ENCODE measurements around the gene ZNF394.

Gene ZNF394

GRCh38 chr7:99493823-99494222, 6.3 kb downstream of the ZNF394 start:
- DNase-seq (ENCODE audit: low spot score) = no peak

DNA sequence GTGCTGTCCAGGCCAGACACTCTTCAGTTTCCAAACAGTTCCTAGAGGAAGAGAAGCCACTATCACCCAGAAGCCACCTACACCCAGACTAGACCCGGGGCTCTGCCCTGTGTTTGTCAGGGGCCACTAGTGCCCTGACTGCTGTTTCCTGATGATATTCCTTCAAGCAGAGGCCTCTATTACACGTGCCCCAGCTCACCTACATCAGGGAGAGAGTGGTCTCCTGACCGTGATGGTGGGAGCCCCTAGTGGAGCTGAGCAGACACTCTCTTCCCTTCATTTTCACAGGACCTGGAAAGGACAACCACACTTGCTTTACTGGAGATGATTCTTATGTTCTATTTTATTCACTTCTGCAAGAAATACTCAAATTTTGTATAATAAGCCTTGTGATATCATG, 9.2 kb downstream of the ZNF394 start:
- no peak for DNase-seq (ENCODE audit: low spot score)

GRCh38 chr7:99489235-99489634, 10.8 kb downstream of the ZNF394 start:
- DNase-seq (ENCODE audit: low spot score) = no peak

DNA sequence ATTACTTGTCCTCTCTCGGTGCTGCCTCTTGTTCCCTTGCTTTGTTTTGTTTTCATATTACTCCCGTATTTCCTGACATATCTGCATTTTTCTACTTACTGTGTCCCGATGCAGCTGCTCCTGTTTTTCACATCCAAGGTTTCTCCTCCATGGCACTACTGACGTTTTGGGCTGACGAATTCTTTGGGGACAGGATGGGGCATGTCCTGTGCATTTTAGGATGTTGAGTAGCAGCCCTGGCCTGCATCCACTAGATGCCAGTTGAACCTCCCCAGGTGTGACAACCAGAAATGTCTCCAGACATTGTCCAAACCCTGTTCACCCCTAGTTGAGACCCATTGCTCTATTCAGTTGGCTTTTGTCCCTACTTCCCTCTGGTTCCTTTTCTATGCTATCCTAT, 15.0 kb downstream of the ZNF394 start:
- DNase-seq (ENCODE audit: low spot score) = no peak

DNA sequence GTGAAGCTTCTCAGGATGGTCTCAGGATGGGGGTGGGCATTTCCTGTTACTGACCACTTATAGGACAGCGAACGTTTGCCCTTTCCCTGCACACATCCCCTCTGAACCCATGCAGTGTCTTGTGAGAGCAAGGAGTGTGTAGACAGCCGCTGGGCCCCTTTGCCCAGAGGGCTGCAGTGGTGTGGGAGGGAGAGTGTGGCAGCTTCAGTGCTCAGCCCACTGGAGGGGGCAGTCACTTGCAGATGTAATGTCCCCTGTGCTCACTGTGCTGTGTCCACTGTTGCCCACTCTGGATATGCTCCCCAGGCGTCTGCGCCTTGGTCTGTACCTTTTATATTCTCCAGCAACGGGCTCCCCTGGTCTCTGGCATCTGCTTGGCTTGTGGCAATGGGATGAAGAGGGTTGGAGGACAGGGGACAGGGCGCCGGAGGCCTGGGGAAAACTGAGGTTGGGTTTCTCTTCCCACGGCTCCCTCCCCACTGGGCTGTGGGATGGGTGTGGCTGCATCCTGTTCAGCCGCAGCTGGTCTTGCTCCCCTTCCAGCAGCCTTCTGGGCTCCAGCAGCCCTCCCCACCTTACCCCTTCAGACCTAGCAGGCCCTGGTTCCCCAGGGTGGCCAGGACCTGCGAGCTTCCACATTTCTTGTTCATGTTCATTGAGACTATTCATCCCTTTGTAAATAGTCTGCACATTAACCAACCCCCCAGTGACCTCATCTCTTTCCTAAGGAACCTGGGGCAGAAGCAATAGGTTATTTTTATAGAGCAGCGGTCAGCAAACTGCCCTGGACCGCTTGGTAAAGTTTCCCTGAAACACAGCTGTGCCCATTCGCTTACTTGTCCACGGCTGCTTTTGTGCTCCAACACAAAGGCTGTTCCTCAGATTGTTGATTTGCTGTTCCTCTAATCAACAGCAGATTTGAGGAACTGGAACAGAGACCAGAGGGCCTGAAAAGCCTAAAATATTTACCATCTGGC, 21.3 kb downstream of the ZNF394 start:
- DNase-seq (ENCODE audit: low spot score) = no peak

DNA sequence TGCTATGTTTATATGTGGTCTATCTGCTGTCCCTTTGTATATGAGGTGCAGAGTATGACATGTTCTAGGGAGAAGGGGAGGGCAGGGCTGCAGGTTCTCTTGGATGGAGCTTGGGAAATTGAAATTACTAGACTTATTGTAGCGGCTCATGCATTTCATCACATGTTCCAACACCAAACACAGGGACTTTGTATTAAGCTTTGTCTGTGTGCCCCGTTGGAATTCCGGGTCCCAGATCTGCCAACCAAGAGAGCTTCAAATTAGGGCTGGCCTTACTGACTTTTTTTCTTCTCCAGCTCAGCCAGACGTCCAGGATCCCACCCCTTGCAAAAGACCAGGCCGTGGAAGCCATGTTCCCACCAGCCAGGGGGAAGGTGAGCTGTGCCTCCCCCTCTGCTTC, 24.0 kb downstream of the ZNF394 start:
- DNase-seq (ENCODE audit: low spot score) = no peak

- peak; percentile 76 for DNase-seq (ENCODE audit: low spot score)
Observed at GRCh38 chr7:99473315-99473596, 26.8 kb downstream of the ZNF394 start.

DNA sequence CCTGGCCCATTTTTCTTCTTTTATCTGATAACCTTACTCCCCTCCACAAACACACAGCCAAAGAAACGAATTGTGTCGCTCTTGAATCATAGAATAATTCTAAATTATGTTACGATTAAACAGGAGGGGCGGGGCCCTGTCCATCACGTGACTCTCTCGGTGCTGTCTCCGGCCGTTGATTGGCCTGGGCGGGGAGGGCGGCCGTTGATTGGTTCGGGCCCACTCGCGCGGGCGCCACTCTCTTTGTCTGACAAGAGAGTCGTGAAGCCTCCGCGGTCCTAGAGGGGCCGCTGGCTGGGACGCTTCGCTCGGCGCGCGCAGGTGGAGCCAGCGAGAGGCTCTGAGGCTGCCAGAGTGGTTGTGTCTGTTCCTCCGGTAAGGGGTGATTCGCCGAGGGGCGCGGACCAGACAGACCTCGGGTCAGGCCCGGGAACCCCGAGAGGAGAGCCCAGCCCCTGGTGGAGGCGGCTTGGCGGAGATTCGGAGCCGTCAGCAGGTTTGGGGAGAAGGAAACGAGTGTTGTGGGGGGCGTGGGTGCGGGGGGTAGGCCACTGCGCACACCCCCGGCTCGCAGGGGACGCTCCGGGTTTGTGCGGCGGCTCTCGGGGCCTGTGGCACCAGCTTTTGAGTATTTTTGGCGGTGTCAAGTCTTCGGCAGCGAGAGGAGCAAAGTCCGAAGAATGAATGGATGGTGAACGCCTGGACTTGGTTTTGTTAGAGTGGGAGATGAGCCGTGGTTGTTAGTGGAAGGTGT, 27.3 kb downstream of the ZNF394 start, which contains the start of gene ZNF789:
TSS of gene ZNF789 (plus strand) at position 330 of the 754 bp plus-strand sequence. CDS start 3,567 bp downstream, outside the sequence.
- DNase-seq (ENCODE audit: low spot score) = peak; percentile 97

DNA sequence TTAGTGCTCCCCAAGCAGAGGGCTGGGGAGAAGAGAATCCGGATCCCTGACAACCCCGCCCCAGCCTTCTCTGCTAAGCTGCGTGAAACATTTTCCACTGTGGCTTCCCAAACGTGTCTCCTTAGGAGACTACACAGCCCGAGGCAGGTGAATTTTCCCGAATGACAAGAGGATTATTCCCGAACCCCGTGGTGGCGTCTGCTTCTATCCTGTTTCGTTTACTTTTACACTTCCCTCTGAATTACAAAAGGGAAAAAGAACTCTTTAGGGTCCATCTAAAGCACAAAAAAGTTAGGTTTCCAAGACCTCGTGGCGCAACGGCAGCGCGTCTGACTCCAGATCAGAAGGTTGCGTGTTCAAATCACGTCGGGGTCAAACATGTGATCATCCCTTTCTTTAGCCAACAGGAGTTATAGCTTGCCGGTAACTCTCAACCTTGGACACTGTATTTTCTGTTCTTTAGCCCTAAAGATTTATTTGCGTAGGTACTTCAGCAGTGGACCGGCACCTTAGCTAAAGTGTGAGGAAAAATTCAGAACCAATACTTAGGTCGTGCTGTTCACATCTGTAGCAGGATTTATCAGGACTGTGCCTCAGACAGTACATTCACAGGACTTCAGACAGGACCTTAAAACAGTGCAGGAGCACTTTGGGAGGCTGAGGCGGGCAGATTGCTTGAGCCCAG, 30.6 kb downstream of the ZNF394 start:
- DNase-seq (ENCODE audit: low spot score) = peak; percentile 19

DNA sequence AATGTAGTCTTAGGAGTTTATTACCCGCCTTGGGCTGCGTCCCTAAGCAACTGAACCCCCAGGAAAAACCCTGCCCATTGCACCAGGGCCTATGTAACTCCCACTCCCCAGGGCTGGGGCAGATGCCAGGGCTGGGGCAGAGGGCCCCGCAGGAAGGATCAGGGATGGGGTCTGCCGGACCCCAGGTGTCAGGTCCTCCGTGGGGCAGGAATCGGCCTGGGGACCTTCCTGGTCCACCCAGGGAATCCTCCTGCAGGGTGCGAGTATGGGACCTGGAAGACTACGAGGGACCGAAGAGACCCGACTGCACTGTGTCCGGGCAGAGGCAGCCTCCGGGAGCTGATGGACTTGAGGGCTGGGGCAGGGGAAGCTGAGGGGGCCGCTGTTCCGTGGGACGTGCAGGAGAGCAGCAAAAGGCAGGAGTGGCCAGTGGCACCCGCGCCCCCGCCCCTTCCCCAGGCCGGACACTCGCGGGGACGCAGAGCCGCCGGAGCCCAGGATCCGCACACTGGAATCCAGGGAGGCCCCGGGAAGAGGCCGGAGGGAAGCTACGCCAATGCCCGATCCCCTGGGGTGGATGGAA, 31.7 kb downstream of the ZNF394 start:
- DNase-seq (ENCODE audit: low spot score) = no peak

- no peak for DNase-seq (ENCODE audit: low spot score)
Observed at GRCh38 chr7:99465421-99465768, 34.7 kb downstream of the ZNF394 start.

DNA sequence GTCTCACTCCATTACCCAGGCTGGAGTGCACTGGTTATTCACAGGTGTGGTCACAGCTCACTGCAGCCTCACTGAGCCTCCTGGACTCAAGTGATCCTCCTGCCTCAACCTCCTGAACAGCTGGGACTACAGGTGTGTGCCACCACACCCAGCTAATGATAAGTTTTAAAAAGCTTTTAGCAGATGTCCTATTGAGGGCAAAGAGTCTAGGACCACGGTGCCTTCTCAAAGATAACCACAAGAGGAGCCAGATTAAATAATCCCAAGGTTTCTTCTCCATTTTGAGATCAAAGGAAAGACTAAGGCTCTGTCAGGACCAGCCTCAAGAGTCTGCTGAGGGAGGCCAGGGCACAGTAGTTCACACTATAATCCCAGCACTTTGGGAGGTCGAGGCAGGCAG, 38.9 kb downstream of the ZNF394 start:
- no peak for DNase-seq (ENCODE audit: low spot score)

GRCh38 chr7:99460651-99461050, 39.4 kb downstream of the ZNF394 start:
- no peak for DNase-seq (ENCODE audit: low spot score)

- DNase-seq (ENCODE audit: low spot score) = peak; percentile 45
Observed at GRCh38 chr7:99459087-99459486, 41.0 kb downstream of the ZNF394 start.

DNA sequence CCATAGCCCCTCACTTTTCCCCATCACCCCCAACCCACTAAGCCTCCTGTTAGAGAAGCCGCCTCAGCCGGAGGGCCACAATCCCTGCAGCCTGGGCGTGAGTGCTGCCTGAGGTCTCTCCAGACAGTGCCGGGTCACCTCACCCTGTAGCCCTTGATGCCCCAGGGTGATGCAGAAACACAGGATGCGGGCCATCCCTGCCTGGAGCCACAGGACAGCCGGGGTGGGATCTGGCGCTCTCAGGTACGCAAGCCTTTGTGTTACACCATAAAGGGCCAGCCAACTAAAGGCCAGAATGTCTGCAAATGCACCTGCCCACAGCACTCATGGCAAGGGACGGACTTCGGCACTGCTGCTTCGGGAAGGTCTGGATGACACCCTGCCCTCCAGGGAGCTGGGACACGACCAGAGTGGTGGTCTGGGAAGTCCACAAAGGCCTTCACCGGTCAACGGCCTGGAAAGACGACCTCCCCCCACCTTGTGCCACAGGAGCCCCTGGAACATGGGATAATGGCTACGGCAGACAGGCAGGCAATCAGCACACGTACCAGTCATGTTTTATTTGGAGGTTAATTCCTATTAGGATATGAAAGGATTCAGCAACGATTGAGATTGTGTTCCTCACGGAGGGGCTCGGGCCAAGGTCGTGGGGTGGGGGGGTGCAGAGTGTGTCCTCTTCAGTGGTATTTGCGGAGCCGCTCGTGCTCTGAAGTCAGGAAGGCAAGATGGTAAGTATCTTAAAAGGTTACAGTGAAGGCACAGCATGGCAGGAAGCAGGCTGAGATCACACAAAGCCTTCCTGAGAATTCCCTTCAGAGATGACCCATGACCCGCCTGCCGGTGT, 42.2 kb downstream of the ZNF394 start:
- DNase-seq (ENCODE audit: low spot score) = no peak

GRCh38 chr7:99457050-99457649, 42.9 kb downstream of the ZNF394 start:
- DNase-seq (ENCODE audit: low spot score) = no peak

- no peak for DNase-seq (ENCODE audit: low spot score)
Observed at GRCh38 chr7:99456288-99456687, 43.8 kb downstream of the ZNF394 start.

DNA sequence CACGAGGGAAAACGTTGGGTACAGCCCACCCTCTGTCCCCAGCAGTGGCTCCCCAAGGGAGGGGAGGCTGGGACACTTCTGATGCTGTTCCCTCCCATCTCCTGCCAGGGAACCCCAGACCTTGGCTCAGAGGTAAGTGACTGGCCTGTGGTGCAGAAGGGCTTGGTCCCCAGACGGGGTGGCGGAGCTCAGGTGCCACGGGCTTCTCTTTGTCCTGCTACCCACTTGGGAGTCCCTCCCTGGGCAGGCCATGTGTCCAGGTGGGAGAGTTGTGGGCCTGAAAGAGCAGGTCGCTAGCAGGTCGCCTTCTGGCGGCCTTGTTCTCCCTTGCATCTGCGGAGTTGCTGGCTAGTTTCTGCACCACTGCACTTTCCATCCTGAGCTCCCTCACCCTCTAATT, 44.2 kb downstream of the ZNF394 start:
- DNase-seq (ENCODE audit: low spot score) = no peak

- DNase-seq (ENCODE audit: low spot score) = no peak
Observed at GRCh38 chr7:99453105-99453504, 47.0 kb downstream of the ZNF394 start.

DNA sequence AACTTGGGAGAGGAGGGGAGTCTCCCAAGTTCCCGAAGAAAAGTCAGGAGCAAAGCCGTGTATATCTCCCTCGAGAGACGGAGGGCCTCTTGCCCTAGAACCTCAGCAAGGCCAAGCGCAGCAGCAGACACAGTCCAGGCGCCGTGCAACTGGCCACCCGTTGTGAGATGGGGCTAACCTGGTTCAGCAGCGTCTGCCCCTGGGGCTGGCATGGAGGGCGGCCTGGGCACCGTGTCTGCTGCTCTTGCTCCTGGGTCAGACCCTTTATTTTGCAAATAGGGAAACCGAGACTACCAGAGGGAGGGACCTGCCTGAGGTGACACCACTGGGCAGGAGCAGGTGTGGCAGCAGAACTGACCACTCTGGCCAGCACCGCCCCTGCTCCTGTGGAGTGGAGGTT, 47.5 kb downstream of the ZNF394 start:
- no peak for DNase-seq (ENCODE audit: low spot score)

DNA sequence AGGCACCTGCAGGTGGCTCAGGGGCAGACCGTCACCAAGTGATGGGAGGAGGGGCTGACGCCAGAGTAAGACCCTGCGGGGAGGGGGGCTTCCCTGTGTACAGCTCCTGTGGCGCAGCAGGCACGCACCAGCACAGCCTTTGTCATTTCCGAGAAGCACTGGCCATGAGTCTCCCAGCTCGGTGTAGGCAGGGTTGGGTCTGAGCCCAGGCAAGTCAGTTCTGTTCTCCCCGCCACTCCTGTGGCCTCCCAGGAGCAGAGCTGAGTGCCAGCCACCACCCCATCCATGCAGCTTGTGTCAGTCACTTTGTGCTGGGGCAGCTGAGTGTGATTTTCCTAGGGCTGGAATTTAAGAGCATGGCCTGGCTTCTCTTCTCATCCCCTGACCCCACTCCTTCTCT, 48.1 kb downstream of the ZNF394 start:
- no peak for DNase-seq (ENCODE audit: low spot score)

All from kidney tubule cell (primary cell).